ENCODE measurements around the gene ATP2B1.

Gene ATP2B1

DNA sequence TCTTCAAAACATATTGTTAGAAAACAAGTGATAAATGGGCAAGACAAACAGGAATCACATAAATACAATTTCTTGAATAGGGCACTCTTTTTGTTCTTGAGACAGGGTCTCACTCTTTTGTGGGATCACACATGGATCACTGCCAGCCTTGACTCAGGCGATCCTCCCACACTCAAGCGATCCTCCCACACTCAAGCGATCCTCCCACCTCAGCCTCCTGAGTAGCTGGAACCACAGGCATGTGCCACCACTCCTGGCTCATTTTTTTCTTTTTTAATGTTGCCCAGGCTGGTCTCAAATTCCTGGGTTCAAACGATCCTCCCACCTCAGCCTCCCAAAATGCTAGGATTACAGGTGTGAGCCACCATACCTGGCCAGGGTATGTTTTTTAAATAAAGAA is 57.4 kb downstream of the ATP2B1 start:
- DNase-seq: no peak

DNA sequence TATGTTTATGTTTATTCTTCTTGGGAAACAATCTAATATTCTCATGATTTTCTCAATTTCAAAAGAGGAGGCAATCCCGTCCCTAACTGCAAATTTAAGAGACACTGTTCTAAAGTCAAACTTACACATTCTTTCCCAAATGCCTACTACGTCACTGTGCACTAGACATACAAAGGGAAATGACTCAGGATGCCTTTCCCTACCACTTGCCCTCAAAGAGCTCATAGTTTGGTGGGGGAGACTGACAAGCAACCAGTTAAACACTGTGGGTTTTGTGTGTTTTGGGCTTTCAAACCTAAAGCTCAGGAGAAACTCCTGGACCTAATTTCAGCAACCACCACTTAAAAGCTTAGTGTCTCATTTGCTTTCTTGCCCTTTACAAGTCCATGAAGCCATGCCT is 58.4 kb downstream of the ATP2B1 start:
- no peak for DNase-seq

DNA sequence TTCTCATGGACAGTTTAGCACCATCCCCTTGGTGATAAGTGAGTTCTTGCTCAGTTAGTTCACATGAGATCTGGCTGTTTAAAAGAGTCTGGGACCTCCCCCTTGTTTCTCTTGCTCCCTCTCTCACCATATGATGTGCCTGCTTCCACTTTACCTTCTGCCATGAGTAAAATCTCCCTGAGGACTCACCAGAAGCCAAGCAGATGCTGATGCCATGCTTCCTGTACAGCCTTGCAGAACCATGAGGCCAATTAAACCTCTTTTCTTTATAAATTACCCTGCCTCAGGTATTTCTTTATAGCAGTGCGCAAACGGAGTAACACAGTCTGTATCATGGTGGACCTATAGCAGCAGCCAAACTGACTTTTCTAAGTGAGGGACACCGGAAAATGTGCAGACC is 58.8 kb downstream of the ATP2B1 start:
- DNase-seq: no peak

DNA sequence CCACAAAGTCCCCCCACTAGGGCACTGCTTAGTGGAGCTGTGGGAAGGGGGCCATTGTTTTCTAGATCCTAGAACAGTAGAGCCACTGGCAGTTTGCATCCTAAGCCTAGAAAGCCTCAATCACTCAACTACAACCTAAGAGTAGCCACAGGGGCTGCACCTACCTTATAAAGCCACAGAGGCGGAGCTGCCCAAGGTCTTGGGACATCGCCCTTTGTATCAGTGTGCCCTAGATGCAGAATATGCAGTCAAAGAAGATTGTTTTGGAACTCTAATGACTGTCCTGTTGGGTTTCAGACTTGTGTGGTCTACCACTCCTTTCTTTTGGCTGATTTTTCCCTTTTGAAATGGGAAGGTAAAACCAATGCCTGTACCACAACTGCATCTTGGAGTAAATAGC is 59.5 kb downstream of the ATP2B1 start:
- DNase-seq: no peak

DNA sequence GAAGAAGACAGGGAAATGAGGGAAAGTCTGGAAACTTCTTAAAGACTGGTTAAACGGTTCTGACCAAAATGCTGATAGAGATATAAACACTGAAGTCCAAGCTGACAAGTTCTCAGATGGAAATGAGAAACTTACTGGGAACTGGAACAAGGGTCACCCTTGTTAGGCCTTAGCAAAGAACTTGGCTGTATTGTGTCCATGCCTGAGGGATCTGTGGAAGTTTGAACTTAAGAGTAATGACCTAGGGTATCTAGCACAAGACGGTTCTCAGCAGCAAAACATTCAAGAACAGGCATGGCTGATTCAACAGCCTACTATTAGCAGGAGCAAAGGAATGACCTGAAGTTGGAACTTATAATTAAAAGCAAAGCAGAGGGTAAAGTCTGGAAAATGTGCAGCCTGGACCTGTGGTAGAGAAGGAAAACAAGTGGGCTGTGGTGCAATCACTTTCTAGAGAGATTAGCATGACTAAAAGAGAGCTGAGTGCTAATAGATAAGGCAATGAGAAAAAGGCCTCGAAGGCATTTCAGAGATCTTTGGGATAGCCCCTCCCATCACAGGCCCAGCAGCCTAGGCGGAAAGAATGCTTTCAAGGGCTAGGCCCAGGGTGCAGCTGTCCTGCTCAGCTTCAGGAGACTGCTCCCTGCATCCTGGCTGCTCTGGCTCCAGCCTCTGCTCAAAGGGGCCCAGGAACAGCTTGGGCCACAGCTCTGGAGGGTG is 60.3 kb downstream of the ATP2B1 start:
- DNase-seq: no peak

DNA sequence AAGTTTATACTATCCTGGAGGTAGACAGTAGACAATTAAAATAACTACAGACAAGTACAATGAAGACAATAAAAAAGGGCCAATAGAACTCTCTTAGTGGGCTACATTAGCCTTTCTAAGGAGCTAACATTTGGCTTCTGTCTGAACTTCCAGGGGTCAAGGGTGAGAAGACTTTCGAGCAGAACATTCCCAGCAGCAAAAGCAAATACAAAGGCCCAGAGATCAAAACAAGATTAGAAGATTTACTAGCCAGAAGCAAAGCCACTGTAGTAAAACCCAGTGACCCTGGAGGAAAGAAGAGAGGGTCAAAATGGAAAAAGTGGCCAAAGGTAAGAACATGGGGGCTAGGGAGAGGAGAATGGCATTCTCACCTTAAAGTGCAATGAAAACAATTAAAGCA is 63.2 kb downstream of the ATP2B1 start:
- DNase-seq: no peak

DNA sequence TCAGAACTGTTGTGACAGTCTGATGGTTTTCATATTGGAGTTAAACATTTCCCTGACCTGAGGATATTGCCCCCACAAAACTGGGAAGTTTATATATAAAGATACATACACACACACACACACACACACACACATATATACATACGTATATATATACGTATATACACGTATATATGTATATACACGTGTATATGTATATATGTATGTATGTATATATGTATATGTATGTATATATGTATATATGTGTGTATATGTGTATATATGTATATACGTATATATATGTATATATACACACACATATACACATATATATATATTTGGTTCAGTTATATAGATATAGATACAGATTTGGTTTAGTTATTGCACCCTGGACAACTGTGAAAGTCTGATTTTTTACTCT is 65.7 kb downstream of the ATP2B1 start:
- no peak for DNase-seq

DNA sequence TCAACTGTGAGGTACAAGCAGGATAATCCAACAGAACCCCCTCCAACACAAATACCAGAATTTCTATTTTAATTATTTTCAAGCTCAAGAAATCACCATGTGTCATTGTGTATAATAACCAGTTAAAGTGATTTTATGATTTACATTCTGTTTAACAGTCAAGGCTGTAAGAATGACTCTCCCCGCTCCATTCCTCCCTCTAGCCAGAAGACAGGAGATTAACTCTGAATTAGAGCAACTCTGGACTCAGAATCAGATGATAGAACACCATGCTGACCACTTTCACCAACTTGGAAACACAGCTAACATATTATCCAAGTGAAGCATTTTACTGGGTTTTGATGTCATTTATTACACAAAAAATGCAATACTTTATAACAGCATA is 71.9 kb downstream of the ATP2B1 start:
- DNase-seq: no peak

DNA sequence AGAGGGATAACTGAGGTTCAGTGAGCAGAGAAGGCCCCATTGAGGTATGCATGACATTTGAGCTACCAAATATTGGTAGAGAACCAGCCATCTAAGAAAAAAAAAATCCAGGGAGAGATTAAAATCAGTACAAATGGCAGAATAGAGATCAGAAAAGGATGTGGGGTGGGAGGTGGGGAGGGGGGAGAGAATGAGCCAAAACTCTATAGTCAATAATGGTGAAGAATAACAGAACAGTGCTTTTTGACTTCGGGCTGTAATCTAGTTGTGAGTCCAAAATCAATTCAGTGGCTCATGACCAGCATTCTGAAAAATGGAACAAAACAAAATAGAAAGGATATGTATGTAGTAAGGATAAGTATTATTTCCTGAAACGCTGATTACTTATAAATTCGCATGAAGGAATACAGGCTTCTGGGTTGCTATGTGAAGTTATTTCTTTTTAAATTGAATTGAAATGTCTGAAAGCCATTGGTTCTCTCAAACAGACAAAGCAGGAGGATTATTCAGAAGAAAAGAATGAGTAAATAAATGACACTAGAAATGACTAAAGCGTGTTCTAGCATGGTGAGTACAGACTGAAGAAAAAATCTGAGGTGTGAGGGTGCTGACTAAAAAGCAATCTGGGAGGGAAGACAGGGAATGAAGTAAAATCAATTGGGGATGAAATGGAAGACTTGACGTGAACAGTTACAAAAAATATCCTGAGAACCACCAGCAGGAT is 72.4 kb downstream of the ATP2B1 start:
- DNase-seq: no peak

DNA sequence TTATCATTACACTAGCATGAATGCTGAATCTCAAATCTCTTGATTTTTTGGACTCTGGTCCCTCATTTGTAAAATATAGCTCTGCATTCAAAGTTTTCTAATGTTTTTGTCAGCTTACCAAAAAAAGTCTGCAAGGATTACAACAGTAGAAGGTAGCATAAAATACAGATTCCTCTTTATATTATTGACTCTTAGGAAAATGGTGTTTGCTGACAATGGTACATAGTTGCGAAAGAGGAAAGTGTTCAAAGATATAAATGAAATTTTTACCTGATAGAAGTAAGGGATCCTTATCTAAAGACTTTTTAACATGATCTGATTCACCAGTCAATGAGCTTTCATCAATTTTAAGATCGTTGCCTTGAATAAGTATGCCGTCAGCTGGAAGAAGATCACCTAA is 74.1 kb downstream of the ATP2B1 start:
- no peak for DNase-seq

DNA sequence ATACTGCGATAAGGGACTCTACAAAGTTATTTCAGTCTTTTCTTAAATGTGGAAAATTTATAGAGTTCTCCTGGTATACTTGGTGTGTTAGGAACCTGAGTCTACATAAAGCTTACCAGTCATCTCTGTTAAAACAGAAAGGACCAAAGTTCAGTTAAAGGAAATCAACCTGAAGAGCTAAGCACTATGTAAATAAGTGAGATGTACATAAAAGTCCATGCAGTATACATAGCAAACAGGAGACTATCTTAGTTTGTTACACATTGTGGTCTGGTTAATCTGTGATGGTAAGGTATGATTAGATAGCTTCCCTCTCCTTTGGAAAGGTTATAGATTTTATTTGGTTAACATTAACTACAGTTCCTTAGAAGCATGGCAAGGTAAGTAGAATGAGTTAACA is 75.9 kb downstream of the ATP2B1 start:
- DNase-seq: no peak

DNA sequence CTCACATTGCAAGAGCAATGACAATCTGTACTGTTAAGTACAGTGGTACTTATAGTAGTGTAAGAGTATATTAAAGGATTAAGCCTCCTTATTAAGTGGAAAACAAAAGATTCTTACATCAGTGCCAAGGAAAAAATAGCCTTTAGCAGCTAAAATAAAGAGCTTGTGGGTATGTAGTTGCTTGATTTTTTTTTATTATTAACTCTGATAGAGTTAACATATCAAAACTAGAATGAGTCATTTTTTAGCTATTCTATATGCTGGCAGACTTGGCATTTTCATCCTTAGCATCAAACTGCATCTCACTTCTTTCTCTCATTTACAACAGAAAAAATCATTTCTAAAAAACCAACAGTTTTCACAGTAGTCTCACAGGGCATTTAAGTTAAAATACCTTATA is 86.5 kb downstream of the ATP2B1 start:
- DNase-seq: no peak

DNA sequence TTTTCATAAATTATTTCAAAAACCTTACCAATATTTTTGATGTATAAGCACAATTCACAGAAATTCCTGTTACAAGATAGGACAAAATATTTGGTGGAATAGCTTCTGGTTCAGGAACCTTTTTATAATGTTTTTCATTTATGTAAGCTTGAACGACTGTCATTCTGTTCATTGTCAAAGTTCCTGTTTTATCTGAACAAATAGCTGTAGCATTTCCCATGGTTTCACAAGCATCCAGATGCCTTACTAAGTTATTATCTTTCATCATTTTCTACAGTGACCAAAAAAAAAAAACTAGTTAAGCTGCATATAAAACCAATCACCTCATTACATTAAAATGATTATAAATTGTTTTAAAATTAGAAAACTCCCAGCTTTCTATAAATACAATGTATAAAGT is 87.1 kb downstream of the ATP2B1 start:
- DNase-seq: no peak

DNA sequence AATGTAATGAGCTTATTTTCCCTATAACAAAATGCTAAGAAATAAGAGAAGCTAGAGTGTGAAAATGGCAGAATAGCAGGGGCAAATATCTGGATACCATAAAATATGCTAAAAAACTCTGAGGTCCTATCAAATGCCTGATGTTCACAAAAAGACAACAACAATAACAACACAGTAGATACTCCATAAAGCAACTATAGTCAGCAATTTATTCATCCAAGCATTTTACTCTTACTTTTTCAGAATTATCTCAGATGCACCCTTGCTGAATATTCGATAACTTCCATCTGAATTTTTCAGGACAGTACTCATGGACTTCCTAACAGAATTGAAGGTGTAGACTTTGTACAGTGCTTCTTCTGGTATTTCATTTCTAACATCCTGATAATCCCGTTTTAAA is 88.9 kb downstream of the ATP2B1 start:
- DNase-seq: no peak

DNA sequence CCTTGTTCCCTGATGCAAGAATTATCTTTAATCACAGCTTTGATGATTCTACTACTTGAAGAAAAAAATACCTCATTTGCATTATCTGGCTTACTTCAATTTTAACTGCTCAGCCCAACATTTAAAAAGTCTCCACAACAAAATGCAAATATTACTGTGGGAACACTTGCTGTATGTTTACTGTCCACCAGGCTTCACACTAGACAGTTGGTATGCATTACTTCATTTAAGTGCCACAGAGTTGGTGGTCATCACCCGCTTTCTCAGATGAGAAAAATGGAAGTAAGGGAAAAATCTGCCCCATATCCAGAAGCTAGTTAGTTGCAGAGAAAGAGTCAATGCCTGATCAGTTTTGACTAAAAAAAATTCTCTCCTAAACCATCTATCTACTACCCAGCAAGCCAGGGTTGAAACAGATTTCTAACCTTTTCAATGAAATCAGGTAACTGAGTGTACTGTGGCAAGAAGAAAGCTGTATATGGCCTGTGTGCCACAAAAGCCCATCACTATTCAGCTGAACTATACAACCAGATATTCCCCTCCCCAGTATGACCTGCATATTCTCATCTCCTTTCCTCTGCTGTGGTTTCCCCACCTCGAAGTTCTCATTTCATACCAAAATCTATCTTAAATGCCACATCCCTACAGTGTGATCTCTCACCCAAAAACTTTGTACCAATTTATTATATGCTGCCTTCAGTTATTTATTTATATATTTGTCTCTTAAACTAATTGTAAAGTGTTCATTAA is 90.3 kb downstream of the ATP2B1 start:
- DNase-seq: no peak

DNA sequence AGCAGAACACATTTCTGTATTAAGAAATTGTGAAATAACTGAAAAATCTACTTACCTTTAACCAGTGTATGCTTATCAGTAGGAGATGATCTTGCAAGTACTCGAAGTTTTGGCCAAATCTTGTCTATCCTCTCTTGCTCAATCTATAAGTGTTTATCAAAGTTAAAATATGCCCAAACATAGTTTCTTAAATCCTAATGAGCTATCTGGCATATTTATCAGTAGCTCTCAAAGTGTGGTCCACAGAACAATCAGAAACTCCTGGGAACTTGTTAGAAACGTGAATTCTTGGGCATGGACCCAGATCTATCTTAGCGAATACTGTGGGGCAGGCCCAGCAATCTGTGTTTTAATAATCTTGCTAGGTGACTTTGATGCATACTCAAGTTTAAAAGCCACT is 98.3 kb downstream of the ATP2B1 start:
- no peak for DNase-seq

DNA sequence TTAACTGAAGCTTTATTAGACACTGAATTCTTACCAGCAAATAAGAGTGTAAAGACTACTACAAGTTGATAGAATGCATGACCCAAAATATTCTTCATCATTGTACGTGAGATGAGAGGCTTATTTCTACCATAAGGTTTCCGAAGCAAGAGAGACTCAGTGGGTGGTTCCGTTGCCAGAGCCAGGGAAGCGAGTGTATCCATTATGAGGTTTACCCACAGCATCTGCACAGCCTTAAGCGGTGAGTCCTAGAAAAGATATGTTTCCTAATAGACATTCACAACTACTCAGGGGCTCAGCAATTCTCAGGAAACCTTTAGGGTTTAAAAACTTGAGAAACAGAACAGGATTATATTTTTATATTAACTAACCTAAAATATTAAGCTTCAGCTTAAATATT is 105.0 kb downstream of the ATP2B1 start:
- DNase-seq: no peak

DNA sequence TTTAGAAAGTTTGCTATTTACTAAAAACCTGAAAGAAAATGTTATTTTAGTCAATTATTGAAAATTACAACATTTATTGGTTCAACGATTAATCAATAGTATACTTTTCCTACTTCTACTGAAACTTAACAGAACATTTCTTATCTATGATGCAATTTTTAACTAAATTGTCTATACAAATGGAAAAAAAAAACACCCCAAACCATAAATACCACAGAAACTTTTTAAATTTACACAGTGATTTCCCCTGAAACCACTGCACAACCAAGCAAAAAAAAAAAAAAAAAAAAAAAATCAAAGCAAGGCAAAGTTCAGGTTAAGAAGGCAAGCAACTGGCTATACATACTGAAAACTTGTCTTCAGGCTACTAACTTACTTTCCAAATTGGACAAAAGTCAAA is 110.9 kb downstream of the ATP2B1 start:
- DNase-seq: no peak

DNA sequence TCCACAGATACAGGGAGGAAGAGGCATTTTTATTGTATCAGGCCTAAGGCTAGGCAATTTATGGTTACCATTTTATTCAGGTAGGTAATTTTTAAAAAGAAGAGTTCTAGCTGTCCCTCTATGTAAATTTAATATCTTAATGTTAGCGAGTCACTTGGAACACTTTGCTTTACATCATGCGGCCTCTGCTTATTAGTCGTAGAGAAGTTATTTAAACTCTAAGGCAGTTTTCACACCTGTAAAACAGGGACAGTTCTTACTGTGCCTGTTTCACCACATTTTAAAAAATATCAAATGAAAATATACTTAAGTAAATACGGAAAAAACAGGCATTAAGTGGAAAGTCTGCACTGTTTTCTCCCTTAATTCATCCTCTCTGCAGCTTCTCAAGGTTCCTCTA is 111.4 kb downstream of the ATP2B1 start:
- no peak for DNase-seq

DNA sequence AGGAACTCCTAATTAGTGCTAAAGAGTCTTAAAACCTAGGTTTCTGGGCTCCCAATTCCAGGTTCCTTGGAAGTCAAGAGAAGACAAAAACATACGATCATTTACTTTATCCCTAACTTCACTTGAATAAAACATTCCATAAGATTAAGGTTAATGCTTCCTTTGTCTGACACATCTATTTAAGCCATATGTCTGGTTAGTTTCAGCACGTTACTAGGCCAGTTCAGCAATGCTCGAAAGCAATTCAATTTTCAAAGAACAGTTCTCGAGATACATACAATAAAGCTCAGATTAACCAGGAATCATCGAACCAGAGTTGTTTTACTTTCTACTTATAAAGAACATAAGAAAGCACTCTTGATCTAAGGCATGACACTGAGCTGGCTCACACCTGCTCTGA is 114.8 kb downstream of the ATP2B1 start:
- no peak for DNase-seq

DNA sequence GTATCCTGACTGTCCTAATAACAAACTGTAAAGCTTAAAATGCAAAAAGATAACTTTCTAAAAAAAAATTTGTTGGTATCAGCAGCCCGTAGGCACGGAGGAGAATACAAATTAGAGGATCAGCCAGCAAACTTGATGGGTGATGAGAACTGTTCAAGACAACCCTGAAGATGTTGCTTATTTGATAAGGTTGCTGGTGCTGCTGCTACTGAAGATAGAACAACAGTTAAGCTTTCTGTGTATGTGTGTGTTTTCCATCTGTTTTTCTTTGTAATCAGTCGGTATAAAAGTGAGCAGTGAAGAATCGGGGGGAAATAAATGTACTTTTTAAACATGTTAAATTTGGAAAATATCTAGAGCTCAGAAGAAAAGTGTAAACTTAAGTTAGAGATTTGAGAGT is 115.4 kb downstream of the ATP2B1 start:
- no peak for DNase-seq

DNA sequence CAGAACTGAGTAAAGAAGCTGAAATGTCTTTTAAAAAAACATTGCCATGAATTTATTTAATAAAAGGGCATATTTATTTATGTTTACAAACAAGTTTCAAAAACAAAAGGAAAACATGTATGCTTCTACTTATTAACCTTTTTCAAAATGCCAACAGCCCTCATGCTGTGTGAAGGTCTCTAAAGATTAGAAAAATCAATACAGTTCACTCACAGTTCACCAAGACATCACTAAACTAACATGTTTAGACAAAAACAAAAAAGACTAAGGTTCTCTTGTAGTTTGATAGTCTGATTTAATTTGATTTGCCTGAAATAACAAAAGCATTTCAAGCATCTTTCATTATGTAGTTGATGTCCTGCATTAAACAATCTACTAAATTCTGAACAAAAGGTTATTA is 118.9 kb downstream of the ATP2B1 start:
- no peak for DNase-seq

DNA sequence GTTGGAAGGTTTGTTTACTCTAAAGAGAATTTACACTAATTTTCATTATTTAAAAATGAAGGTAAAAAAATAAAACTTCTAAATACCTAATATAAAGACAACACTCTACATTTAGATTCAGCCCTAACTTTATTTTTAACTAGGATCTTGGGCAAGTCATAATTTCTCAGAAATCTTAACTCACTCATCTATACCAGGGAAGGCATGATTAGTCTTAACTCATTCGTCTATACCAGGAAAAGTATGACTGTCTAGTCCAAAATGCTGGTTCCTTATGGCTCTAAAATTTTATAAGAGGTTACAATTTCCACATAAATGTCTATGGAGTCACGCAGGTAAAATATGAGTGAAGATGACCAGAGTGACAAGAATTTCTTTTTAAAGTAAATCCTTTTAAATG is 130.1 kb downstream of the ATP2B1 start:
- no peak for DNase-seq

DNA sequence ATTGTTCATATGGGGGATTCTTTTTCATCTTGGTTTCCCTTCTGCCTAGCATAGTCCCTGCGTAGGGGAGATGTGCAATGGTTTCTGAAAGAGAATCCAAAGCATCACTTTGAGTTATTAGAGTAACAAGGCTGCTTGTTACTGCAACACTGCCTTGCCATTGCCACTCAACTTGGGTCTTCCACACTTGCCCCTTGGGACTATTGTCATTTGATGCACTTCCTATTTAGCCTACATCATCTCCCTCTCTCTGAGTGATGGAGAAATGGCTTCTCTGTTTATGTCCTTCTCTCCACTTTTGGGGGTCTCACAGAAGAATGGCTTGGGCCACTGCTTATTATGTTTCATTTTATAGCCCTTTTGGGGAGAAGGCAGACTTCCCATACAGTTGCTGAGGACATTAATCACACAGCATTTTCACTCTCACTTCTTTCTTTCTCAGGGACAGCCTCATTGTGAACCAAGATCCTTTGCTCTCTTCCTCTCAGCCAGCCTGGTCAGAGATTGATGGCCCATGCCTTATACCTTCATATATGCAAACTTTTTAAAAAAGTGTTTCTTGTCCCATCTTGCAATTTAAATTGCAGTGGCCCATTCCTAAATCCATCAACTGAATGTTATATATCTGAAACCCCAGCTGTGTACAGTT is 131.9 kb downstream of the ATP2B1 start:
- no peak for DNase-seq

All from central memory CD4-positive, alpha-beta T cell (primary cell).